Inferior parietal cortex (tissue), 1 donor: Measurements from ENCODE around the gene GLI2.

Experiments used
- DNase-seq: peaks from one replicate; pipeline ENCODE4 v3.0.0-alpha.2; 2016; ENCODE audit errors: extremely low spot score

Gene GLI2

DNA sequence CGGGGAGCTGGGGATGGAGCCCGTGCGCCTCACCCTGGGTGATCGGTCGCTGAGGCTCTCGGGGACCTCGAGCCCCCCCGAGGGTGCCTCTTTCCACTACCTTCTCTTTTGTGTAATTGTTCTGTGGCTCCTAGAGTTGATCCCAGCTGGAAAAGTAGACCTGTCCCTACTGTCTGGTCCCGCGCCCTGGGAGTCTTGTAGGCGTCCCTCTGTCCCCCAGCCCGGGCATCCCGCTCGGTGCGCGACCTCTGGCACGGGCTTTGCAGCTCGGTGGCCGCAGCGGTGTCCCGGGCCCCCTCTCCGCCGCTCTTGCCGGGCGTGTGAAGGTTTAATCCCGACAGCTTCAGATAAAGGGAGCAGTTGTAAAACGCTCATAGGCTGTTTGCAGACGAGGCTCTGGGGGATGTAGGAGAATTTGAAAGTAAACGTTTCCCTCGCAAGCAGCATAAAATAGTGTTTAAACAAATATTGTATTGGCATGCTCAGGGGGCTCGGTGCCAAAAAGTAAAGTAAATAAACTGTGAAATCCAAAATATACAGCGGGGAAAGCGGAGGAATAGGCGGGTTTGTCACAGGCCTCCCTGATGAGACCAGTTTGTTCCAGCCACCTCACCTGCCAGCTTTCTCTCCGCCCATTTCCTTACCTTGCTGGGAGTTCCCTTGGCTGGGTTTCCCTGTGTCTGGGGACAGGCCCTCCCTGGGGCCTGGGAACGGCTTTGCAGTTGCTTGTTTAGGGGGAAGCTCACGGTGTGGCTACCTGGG, 1.9 kb downstream of the GLI2 start:
- no peak for DNase-seq

DNA sequence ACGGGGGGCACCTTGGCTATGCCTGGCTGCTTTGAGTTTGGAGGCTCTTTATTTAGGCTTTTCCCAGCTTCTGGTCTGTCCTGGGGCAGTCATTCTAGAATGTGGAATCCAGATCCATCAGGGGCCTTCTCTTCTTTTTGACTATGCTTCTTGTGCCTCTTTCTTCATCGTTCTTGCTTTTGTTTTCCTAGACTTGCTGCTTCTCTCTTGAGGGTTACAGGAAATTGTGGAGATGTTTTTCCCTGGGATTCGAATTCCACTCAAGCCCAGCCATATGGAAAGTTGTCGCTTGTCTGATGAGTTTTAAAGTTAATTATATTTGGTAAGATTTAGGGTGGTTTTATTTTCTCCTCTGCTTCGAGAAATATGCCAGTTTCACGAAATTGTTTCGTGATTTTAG, 2.4 kb downstream of the GLI2 start:
- no peak for DNase-seq

DNA sequence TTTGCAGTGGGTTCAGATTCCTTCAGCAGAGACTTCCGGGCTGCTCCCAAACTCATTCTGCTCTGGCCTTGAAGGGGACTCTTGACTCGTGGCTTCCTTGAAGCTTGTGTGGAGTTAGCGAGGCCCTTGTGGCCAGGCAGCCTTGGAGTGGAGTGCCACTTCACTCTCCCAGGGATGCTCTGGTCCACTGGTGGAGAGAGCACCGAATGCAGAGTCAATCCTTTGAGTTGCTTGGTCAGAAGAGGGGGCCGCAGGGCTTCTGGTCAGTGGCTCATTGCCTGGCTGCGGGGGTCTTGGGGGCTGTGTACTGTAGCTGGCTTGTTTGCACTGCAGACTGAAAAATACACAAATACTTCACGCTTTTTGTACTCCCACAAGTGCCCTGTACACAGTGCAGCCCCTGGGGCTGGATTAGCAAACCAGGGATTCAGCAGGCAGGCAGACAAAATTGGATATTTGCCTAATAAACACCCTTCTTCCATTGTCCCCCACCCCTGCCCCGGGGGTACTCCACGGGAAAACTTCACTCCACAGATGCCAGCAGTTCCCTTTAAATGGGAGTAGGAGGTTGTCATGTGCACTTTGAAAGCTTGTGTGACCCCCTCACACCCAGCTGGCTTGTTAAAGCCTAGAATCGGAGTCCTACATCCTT, 3.2 kb downstream of the GLI2 start:
- DNase-seq: no peak

DNA sequence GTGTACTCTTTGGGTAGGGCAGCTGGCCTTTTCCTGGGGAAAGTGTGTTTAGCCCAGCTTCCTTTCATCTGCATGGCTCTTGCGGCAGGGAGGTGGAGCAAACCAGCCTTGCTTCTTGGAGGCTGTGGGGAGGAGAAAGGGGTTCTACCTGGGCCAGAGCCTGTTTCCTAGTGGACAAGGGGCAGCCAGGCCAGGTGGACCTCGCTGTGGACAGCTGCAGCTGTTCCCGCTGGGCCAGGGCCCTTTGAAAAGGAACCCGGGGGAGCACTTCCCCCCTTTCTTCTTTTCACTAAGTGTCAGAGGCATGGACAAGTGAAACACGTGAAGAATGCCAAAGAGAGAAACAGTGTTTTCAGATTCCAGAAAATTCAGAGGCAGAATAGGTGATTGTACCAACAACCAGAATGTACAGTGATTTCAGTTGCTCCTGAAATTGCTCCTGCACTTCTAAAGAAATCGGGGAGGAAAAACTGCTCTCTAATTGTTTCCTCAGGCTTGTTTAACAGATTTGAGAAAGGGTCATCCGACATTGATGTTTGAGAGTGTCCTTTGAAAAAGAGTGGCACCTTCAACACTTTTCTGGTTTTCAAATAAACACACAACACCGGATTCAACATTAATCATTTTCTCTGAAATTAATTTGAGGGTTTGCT, 3.9 kb downstream of the GLI2 start:
- no peak for DNase-seq

DNA sequence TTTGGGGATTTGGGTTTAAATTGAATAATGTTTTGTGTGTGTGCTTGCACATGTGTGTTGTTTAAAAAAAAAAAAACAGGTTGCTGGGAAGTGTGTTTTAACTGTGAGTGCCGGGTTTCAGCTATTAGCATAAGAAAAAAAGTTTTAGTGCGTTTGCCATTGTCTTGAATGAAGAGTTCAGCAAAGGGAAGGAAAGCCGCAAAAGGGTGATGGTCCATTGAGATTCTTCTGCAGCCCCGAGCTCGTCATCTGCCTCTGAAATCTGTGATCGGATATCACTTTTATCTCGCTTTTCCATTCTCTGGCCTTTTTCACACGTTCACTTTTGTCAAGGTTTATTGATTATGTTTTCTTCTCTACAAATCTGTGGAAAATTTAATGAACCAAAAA, 4.7 kb downstream of the GLI2 start:
- no peak for DNase-seq

DNA sequence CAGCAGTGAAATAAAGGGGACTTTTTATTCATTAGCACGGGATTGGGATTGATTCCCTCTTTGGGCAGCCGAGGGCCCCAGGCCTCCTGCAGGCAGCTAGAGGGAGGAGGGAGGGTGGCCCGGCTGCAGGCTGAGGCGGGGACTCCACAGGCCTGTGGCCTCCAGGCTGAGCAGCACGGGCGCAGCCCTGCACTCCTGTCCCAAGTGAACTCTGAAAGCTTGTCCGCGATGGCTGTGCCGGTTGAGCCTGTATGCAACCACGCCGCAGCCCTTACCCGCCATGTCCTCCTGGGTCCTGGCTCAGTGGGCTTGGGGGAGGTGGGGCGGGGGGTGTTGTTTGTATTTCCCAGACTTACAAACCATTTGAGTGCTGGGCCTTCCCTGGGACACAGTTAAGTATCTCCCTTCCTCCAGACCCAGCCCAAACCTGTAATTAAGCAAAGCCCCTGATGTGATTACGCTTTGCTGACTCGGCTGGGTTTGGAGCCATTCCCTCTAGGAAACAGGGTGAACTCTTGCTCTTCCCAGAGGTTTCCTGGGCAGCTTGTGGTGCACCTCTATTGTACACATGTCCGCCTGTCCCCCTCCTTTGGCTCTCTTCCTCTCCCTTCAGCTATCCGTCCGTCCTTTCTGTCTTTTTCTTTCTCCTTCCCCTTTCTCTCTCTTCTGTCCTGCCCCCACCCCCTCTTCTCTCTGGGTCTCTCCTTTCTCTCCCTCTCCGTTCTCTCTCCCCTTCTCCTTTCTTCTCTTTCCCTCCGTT, 5.3 kb downstream of the GLI2 start:
- no peak for DNase-seq

DNA sequence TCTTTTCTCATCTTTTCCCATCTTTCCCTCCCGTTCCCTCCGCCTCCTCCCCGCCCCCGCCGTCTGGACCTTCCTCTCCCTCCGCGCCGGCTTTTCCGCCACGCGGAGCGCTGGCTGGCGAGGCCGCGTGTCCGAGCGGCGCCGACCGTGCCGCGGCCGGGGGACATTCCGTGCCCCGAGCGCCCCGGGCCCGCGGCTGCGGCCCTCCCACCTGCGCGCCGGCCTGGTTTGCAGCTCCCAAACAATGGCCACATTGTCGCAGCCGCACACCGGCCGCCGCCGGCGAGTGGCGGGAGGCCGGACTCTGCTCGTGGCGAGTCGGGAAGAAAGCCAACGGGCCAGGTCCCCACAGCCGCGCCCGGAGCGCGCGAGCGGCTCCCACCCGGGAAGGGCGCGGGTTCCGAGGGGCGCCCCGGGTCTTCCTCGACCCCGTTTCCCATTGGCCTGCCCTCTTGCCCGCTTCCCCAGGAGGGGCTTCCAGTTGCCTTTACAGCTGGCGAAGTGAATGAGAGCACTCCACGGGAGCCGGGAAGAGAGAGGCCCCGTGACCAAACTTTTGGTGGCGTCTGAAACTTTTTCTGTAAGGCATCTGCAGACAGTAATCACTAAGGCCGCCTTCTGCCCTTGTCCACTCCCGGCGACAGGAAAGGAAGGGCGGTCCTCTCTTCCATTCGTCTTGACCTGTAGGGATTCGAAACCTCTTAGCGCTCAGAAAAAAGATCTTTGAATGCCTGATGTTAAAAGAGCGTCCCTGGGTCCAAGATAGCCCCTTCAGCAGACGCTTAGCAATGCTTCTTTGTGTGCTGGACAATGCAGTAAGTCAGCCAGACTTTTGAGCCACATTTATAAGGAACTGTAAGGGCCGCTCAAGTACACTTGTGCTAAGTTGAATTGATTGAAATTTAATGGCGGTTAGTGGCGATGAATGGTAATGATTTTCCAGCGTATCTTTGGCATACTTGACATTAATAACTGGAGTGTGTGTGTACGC, 6.2 kb downstream of the GLI2 start:
- no peak for DNase-seq

DNA sequence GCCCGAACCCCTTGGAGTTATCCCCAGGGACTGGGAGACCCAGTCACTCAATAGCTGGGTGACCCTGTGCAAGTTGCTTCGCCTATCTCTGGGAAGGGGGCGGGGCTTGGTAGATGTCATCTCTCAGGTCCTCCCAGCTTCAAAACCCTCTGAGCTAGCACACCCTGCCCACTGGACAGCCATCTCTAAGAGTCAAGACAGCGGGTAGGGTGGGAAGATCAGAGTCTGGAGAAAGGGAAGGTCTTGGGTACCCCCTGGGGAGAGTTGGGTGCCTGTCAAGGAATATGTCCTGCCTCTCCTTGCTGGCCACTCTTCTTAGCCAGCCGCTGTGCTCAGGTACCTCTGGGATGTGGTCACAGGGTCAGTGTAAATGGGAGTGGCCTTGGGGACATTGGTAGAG, 8.0 kb downstream of the GLI2 start:
- no peak for DNase-seq

DNA sequence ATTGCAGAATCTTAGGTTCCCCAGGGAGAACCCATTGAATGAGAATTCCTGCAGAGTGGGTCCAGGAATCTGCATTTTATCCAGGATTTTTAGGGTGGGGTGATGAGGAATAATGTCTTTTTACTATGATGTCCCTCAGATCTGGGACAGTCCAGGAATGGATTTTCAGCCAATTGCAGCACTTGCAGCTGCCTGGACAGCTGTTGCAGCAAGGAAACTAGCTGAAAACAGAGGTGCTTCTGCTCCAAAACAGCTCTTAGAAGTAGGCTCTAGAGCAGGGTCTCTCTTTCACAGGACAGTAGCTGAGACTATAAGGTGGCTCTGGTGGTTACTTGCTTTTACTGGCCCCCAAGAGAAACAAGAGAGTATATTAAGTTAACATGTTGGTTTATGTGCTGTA, 9.1 kb downstream of the GLI2 start:
- no peak for DNase-seq

DNA sequence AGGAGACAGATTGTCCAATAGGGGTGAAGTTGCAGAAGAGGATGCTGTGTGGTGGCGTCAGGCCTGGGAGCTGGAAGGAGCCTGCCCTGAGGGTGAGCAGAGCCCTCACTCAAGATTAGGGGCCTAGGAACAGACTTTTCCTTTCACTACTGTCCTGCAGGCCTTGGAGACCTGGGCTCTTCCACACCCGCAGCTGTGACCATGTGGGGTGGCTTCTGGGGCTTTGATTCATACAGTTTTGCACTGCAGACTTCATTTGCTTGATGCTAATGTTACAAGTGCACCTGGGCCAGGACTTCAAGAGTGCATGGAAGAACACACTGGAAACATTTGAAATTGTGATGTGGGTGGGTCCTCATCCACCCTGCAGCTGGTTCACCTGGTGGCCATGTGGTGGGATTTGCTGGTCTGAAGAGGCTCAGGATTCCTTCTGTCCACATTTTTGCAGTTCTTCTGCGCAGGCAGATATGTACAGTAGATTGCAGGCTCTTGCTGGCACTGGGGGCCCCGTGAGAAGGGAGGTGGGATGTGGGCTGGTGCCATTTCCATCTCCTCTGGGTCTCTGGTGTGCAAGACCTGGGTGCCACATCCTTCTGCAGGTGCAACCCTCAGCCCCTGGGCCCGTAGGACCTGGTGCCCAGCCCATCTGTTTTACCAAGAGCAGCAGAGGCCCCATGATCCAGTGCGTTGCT, 9.9 kb downstream of the GLI2 start:
- no peak for DNase-seq

DNA sequence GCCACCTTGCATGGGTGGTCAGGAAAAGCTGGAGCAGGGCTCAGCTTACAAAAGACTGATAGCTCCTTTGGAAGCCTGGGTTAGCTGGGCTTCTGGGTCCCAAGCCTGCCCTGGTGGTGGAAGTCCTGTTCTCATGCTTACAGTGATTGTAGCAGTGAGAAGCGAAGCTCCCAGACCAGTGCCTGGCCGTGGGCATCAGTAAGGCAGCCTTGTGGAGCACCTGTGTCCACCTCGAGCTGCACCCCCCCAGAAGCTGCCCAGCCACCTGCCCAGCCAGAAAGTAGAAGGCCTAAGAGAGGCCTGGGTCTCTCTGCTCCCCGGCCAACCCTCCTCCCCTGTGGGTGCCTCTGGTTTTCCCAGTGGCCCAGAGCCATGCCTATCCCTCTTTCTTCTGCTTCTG, 10.5 kb downstream of the GLI2 start:
- DNase-seq: no peak

DNA sequence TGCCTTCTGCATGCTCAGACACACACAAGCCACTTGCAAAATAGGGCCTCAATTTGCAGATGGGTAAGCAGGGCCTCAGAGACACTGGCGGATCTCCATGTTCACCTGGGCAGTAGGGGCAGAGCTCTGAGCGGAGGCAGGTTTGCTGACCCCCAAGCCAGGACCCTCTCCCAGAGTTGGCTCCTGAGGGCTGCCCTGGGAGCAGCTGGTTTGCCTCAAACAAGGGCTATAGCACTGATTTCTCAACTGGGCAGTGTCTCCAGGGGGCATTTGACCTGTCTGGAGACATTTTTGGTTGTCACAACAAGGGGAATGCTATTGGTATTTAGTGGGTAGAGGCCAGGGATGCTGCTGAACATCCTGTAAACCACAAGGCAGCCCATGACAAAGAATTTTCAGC, 11.6 kb downstream of the GLI2 start:
- no peak for DNase-seq

DNA sequence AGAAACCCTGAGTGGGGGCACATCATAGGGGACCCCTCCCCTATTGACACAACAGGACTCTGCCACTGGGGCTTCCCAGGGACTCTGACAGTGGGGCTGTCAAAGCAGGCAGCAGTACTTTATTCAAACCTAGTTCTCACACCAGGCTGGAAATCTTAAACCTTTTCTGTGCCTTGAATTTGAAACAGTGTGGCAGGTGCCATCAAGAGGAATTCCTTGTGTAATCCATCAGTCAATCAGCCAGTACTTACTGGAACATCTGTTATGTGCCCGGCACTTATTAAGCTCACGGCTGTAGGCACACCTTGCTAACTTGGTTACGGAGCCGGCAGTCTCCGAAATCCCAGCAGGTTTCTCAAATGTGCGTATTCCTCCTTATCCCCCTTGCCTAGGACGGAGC, 12.0 kb downstream of the GLI2 start:
- DNase-seq: no peak

DNA sequence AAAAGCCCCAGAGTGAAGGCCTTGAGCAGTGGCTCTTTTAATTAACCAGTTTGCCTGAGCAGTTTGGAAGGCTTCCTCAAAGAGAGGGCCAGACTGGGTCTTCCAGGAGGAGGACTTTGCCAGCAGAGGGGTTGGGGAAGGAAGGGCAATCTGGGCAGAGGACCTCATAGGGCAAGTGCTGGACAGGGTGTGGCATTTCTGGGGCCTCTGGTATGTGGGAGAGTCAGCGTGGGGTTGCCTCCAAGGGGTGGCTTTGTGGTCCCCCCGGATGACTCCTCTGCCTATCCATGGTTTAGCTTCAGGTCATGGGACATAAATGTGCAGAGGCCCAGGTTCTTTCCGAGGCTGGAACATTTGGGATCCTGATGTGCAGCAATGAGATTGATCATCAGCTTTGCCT, 12.6 kb downstream of the GLI2 start:
- no peak for DNase-seq

DNA sequence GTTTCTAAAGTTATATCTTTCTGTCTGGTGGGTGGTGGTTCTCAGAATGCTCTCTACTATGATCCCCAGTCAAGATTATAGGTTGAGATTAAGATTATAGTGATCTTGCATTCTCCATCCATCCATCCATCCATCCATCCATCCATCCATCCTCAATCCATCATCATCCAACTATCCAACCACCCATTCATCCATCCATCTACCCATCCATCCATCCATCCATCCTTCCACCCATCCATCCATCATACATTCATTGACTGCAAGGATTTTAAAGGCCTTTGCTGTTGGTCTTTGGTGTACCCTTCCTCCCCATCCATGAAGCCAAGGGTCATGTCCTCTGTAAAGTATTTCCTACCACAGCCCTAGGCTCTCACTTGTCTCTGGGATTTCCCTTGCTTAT, 13.1 kb downstream of the GLI2 start:
- DNase-seq: no peak

DNA sequence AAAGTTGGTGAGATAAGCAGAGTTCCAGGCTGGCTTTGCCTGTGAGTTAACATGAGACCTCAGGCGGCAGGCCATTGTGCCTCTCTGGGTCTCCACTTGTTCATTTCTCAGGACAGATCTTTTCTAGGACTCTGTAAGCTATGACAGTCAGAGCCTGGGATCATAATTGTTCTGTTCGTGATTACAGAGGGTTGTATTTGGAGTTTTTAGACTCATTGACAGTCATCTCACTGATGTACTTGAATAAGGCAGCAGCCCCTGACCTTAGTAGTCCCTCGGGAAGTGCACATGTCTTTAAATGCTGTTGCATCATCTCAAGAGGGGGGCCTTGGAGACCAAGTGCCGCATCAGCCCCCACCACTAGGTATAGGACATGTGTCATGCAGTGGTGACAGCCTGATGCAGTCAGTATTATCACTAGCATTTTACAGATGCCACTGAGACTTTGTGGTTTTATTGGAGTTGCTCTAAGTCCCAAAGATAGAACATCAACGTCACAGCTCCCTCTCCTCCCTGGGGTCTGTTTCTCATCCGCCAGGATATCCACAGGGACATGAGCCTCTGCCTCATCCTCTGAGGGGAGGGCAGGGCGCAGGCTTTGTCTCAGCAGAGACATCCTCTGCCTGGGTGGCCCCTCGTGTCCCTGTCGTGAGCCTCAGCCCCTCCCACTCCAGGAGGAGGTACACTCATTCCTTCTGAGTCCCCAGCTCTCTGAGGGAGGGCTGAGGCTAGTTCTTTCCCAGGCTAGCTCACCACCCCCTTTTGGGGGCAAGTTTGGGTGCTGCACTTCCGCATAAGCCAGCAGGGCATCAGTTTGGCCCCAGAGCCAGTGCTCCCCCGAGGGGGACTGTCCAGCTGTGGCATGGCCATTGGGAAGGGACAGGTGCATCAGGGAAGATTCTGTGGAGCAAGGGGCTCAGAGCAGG, 14.1 kb downstream of the GLI2 start:
- no peak for DNase-seq

DNA sequence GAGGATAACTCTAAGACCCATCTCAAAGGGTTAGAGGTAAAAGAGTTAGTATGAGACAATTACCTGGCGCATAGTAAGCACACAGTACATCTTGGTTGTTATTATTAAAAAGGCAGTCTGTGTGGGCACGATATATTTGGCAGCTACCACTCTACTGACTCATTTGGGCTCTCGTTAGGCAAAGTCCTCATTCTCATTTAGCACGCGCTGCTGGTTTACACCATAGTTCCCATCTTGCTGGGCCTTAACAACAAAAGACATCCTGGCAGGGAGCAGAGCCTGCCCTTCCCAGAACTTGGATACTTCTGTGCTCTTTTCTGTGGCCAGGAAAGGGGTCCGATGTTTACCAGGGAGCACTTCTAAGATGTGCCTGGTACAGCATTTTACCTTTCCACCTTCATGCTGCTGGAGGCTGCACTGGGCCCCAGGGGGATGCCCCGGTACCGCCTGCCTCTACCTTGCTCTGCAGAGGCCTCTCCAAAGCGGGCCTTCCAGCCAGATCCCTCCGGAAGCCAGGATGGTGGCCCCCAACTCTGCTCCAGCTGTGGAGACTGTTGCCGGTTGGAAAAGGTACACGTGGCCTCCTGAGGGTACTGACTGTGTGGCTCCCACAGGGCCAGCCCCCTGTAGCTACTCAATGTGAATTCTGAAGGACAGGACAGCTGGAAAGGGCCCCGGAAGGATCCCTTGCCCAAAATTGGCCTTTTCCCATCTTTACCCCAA, 15.0 kb downstream of the GLI2 start:
- DNase-seq: no peak

DNA sequence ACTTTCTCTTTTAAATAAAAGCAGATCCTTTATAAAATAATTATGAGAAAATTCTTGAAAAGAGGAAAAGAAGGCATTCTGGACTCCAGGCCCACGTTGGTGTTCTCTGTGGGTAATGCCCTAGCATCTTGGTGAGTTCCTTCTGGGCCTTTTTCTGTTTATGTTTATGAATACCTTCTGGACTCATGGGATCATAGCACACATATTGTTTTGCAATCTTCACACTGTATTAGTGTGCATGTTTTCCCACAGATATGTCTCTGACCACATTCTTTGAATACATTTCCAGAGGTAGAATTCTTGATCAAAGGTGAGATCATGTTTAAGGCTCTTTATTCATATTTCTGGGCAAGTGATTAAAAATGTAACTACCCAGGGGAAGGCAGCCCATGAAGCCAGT, 15.9 kb downstream of the GLI2 start:
- no peak for DNase-seq
